AG04449 (cell line): ENCODE measurements around the gene DYNLT2.

Experiments
- CTCF ChIA-PET: fragments of 350-600 bp; formaldehyde crosslinking; extraction: SDS; loops from one replicate; lab custom pipeline; 2021; ENCODE audit warnings: antibody characterized with exemption; lab: Yijun Ruan, JAX
- POLR2A ChIA-PET: fragments of 400-600, 350-600 bp; formaldehyde crosslinking; extraction: SDS; loops from one replicate; lab custom pipeline; 2020; ENCODE audit warnings: antibody characterized with exemption, inconsistent platforms; lab: Yijun Ruan, JAX
- DNase-seq: peaks from one replicate; pipeline ENCODE4 v3.0.0-alpha.2; 2010; ENCODE audit warnings: low read depth, low spot score
- H3K4me3 ChIP-seq: 2 replicates; pipeline ENCODE4 v1.5.1; 2011; ENCODE audit warnings: low read depth, mild to moderate bottlenecking, control low read depth, low read length
- CTCF ChIP-seq: IDR thresholded peaks from one replicate; pipeline ENCODE4 v1.5.1; 2011; ENCODE audit warnings: mild to moderate bottlenecking, moderate library complexity, low read length, control low read depth, inconsistent platforms; ENCODE audit not compliant: insufficient read depth; ENCODE audit errors: missing control alignments

The DYNLT2 gene

GRCh38 chr6:169725125-169726048 lies 26.0 kb downstream of the DYNLT2 start:
- TF ChIP-seq CTCF = no peak
- H3K4me3 ChIP-seq = peak overlapping the region; percentile 63
- no peak for DNase-seq
- ChIA-PET POLR2A (interaction anchor here (1.4 kb wide), 1 partner anchor 26 kb away, joined by 3 read pairs; the partner anchor contains the start of genes DYNLT2 and ERMARD), CTCF (interaction anchor here (1.1 to 1.9 kb wide), 2 partner anchors 11 to 106 kb away, joined by 3 to 6 read pairs; no protein-coding TSS in a partner anchor)

- no peak for TF ChIP-seq CTCF
- H3K4me3 ChIP-seq = peak within 1 kb of the TSS; percentile 71
- no peak for DNase-seq
- POLR2A ChIA-PET = no interaction called here
- CTCF ChIA-PET = no interaction called here
Observed at GRCh38 chr6:169724494-169725124, 26.8 kb downstream of the DYNLT2 start, which contains the start of gene PHF10. TSS of gene PHF10 (minus strand) at chr6:169724500. CDS start at chr6:169723931, 569 bp downstream.

GRCh38 chr6:169723991-169724493 lies 27.3 kb downstream of the DYNLT2 start:
- POLR2A ChIA-PET = no interaction called here
- TF ChIP-seq CTCF = no peak
- DNase-seq = no peak
- peak overlapping the region; percentile 63 for H3K4me3 ChIP-seq
- CTCF ChIA-PET = no interaction called here

- ChIA-PET CTCF (interaction anchor here (0.7 to 1.6 kb wide), 4 partner anchors 10 to 825 kb away, joined by 3 to 6 read pairs (median 4); no protein-coding TSS in a partner anchor), POLR2A (no interaction called here)
- no peak for DNase-seq
- peak overlapping the region; percentile 71 for H3K4me3 ChIP-seq
- TF ChIP-seq CTCF = no peak
Observed at GRCh38 chr6:169723200-169723909, 28.0 kb downstream of the DYNLT2 start.

- POLR2A ChIA-PET = no interaction called here
- DNase-seq = no peak
- CTCF ChIA-PET = interaction anchor here (0.7 to 1.6 kb wide), 6 partner anchors 9 to 825 kb away, joined by 3 to 6 read pairs (median 3); no protein-coding TSS in a partner anchor
- TF ChIP-seq CTCF = no peak
- peak overlapping the region; percentile 71 for H3K4me3 ChIP-seq
Observed at GRCh38 chr6:169722362-169723199, 28.8 kb downstream of the DYNLT2 start.
